ENCODE results near the gene ZNF234. TPM values are rescaled to one million over a fixed set of nuclear protein-coding genes. Genes with fewer than 3 reads are reported as not detected.
"Not testable (repeated sequence)": the region's sequence is repeated elsewhere in the genome, so short reads cannot be mapped to it uniquely, and the experiment has no call there.

ZNF234 gene
- total RNA-seq, 2 experiments from 2014 or later: 7.2 to 7.4 TPM

GRCh38 chr19:44196772-44197171 lies 55.4 kb downstream of the ZNF234 start:
- peaks cover 7% of the 10 kb centered on the region for H3K36me3 Mint-ChIP-seq (ENCODE audit: low read depth)
- no peak overlapping the region for H3K27ac Mint-ChIP-seq
- no peak overlapping the region for H3K4me3 Mint-ChIP-seq
- H3K4me1 Mint-ChIP-seq (ENCODE audit: low read depth): no peaks in the 10 kb centered on the region
- H3K27me3 Mint-ChIP-seq: no peaks in the 10 kb centered on the region
- ChIA-PET POLR2A (no interaction called here), CTCF (no interaction called here)
- peaks cover 31% of the 10 kb centered on the region for H3K9me3 Mint-ChIP-seq
- intact Hi-C loops (cut with micrococcal nuclease): no loop called here
- no peak for ATAC-seq
- DNase-seq: no peak
- TF ChIP-seq CTCF (IDR thresholded peaks at IDR 0.05): no peak

GRCh38 chr19:44202470-44202869 lies 61.1 kb downstream of the ZNF234 start:
- POLR2A ChIA-PET: no interaction called here
- CTCF ChIA-PET: no interaction called here
- Mint-ChIP-seq H3K4me3 (no peak overlapping the region), H3K27ac (no peak overlapping the region), H3K4me1 (ENCODE audit: low read depth) (peaks cover 3% of the 10 kb centered on the region), H3K27me3 (peaks cover 5% of the 10 kb centered on the region), H3K9me3 (peaks cover 15% of the 10 kb centered on the region), H3K36me3 (ENCODE audit: low read depth) (peaks cover 10% of the 10 kb centered on the region)
- DNase-seq (no peak), ATAC-seq (no peak)
- intact Hi-C loops (cut with micrococcal nuclease): no loop called here
- no peak for TF ChIP-seq CTCF (IDR thresholded peaks at IDR 0.05)

GRCh38 chr19:44202974-44203373 lies 61.6 kb downstream of the ZNF234 start:
- Mint-ChIP-seq H3K27me3 (peaks cover 5% of the 10 kb centered on the region), H3K4me3 (no peak overlapping the region), H3K36me3 (ENCODE audit: low read depth) (peaks cover 9% of the 10 kb centered on the region), H3K9me3 (peaks cover 15% of the 10 kb centered on the region), H3K4me1 (ENCODE audit: low read depth) (peaks cover 5% of the 10 kb centered on the region), H3K27ac (no peak overlapping the region)
- CTCF ChIA-PET: no interaction called here
- TF ChIP-seq CTCF (IDR thresholded peaks at IDR 0.05): no peak
- no peak for DNase-seq
- intact Hi-C loops (cut with micrococcal nuclease): no loop called here
- POLR2A ChIA-PET: no interaction called here
- no peak for ATAC-seq

GRCh38 chr19:44203877-44204276 lies 62.5 kb downstream of the ZNF234 start:
- CTCF ChIA-PET; ATAC-seq; H3K27ac Mint-ChIP-seq; H3K36me3 Mint-ChIP-seq (ENCODE audit: low read depth); DNase-seq; H3K27me3 Mint-ChIP-seq; POLR2A ChIA-PET; H3K4me1 Mint-ChIP-seq (ENCODE audit: low read depth); intact Hi-C loops (cut with micrococcal nuclease); H3K4me3 Mint-ChIP-seq: not testable (repeated sequence)
- H3K9me3 Mint-ChIP-seq: peaks cover 20% of the 10 kb centered on the region

GRCh38 chr19:44204772-44205171 lies 63.4 kb downstream of the ZNF234 start:
- no peak for TF ChIP-seq CTCF (IDR thresholded peaks at IDR 0.05)

More at GRCh38 chr19:44204772-44205171, 63.4 kb downstream of the ZNF234 start:
- ChIA-PET CTCF (no interaction called here), POLR2A (no interaction called here)
- intact Hi-C loops (cut with micrococcal nuclease): no loop called here
- Mint-ChIP-seq H3K36me3 (ENCODE audit: low read depth) (peaks cover 10% of the 10 kb centered on the region), H3K27ac (no peak overlapping the region), H3K4me3 (no peak overlapping the region), H3K4me1 (ENCODE audit: low read depth) (peaks cover 5% of the 10 kb centered on the region), H3K27me3 (peaks cover 5% of the 10 kb centered on the region), H3K9me3 (peaks cover 20% of the 10 kb centered on the region)
- no peak for ATAC-seq
- no peak for DNase-seq
